ENCODE data around the gene JPT1.
"Not testable (repeated sequence)": the region's sequence is repeated elsewhere in the genome, so short reads cannot be mapped to it uniquely, and the experiment has no call there.

The JPT1 gene

DNA sequence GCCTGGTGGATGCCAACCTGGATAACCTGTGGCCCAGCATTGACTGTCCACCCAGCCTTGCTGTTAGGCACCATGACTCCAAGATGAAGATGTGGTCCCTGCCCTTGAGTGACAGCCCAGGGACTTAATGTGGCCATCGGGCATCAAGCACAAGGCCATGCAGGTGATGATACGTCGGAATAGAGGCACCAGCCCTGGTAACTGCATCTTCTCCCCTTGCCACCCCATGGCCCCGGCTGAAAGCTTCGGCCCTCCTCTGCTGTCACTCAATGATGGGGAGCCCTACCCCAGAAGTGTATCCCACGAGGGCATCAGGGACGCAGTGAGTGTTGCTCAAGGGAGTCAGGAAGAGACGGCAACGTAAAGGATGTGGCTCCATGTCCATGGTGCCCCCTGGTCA is 24.7 kb downstream of the JPT1 start:
- no peak for DNase-seq

DNA sequence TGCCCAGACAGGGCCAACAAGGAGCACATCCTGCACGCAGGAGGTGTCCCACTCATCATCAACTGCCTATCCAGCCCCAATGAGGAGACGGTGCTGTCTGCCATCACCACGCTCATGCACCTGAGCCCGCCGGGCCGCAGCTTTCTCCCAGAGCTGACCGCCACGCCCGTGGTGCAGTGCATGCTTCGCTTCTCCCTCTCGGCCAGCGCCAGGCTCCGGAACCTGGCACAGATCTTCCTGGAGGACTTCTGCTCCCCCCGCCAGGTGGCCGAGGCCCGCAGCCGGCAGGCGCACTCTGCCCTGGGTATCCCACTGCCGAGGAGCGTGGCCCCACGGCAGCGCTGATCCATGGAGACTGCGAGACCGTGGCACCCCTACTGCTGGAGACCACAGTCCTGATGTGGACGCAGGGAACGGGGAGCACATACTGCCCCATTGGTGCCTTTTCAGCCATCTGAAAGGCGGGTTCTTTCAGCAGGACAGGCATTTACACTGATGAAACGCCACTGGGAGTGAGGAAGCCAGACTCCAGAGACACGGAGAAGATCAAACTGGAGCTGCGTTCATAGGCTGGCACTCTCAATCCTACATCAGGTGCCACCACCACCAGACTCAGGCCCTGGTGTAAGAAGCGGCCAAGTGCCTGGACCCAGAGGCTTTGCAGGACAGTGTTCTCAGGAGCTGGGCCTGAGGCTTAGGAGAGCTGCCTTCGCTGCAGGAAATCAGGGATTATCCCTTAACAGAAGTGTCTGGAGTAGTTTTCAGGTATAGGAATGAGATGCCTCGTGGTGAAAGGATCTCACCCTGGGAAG is 25.4 kb downstream of the JPT1 start:
- no peak for DNase-seq

DNA sequence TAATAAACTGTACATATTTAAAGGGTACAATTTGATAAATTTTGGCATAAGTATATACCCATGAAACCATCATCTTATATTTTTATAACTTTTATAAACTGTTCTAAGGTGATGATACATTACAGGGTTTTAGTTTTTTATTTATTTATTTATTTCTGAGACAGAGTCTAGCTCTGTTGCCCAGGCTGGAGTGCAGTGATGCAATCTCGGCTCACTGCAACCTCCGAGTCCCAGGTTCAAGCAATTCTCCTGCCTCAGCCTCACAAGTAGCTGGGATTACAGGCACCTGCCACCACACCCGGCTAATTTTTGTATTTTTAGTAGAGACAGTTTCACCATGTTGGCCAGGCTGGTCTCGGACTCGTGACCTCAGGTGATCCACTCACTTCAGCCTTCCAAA is 26.4 kb downstream of the JPT1 start:
- DNase-seq, result not testable (repeated sequence)

DNA sequence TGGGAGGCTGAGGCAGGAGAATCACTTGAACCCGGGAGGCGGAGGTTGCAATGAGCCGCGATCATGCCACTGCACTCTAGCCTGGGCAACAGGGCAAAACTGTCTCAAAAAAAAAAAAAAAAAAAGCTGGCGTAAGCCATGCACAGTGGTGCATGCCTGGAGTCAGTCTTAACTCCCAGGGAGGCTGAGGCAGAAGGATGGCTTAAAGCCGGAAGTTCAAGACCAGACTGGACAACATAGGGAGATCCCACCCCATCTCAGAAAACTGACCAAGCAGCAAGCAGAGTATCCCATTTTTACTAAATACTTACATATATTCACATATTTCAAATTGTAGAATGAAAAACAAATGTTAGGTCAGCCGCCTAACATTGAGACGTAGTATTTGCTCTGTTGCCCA is 27.4 kb downstream of the JPT1 start:
- DNase-seq, result no peak

DNA sequence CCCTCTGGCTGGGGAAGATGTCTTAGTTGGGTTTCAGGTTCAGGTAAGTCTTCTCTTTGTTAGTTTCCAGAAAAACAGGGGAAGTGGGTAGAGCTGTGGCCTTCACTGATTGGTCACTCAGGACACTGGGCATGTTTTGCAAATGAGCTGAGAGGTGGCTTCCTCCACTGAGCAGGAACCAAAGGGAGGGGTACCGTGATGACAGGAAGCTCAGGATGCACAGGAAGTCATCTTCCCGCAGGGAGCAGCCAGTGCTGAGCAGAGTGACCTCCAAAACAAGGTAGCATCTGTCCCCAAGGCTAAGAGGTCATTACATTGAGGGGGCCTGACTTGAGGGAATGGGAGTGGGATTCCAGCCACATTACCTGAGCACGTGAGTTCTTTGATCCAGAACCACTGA is 28.3 kb downstream of the JPT1 start:
- DNase-seq, result no peak

DNA sequence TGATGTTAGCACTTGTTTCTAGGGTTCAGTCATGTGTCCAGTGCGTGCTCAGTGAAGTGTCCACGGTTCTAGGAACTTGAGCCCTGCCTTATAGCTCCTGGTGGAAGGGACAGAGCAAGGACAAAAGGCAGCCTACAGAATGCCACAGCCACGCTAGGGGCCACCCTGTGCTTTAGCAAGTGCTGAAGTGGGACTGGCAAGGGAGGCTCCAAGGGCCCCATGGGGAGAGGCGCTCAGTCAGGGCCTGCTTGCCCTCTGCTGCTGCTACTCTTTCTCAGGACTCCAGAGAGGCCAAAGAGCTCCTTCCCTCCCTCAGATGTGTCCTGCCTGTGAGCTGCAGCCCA is 29.5 kb downstream of the JPT1 start:
- no peak for DNase-seq

DNA sequence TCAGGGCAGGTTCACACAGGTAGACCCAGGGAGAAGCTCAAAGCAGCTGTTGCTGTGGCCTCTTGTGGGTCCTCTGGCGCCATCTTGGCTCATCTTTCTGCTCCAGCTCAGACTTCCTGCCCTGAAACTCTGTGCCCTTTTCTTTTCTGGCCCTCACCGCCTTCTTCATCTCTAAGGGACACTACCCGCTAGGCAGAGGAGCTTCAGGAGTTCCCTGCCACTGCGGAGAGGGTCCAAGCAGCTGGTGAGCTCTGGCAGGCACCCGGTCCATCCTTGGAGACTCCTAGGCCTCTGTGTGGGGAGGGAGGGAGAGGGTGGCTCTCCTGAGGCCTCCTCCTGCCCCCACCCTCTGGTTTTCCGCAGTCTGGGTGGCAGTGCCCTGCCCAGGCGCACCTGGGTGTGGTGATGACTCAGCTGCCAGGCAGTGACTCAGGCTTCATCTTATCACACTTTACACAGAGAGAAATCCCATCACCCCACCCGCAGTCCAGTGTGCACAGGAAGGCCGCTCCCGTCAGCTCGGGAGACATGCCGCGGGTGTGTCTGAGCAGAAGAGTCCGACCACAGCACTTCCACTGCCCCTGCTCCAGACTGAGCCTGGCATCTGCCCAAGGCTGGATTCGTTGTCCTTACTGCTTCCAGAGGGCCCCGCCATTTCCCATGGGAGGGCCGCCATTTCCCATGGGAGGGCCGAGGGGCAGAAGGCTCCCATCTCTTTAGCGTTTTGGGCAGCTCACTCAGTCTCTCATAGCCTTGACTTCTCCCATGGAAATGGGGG is 30.1 kb downstream of the JPT1 start:
- peak; percentile 67 for DNase-seq

DNA sequence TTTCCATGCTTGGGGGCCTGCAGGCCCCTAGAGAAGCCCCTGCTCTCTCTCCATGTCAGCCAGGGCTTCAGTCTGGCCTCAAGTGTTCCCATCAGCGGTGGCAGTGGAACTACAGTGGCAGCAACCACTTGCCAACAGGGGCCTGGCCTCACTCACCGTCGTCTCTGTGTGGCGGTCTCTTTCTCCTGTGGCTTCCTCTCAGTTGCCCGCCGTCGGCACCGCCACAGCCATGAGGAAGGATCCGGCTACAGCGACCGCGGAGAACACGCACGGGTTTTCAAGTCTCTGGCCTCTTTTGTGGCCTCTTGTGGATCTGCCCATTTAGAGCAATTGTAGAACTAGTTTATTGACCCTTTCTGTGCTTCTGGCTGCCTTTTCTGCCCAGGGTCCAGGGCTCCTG is 36.0 kb downstream of the JPT1 start:
- DNase-seq, result no peak

DNA sequence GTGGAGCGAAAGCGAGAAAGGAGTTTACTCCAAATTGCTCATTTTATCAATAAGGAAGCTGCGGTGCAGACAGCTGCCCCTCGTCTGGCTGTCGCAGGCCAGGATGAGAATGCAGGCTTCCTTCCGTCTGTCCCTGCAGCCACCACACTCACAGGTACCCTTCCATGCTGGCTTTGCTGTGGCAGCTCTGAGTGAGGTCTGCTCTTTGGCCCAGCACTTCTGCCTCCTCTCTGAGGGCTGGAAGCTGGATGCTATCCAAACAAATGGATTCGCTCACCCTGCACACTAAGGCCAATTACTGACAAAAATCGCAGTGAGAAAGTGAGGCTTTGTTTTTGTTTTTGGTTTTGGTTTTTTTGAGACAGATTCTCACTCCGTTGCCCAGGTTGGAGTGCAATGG is 37.6 kb downstream of the JPT1 start:
- no peak for DNase-seq

DNA sequence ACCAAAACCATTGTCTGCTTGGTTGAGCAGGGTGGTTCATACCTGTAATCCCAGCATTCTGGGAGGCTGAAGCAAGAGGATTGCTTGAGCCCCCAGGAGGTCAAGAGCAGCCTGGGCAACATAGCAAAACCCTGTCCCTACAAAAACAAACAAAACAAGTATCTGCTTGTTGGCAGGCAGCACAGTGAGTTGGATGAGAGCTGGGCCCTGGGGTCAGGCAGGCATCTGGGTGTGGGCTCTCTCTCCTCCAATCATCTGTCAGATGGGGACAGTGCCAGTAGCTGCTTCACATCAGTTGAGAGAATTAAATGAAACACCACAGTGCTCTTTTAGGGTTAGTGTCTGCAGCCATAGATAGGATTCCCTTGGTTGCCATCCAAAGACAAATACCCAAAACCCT is 38.8 kb downstream of the JPT1 start:
- DNase-seq, result no peak

DNA sequence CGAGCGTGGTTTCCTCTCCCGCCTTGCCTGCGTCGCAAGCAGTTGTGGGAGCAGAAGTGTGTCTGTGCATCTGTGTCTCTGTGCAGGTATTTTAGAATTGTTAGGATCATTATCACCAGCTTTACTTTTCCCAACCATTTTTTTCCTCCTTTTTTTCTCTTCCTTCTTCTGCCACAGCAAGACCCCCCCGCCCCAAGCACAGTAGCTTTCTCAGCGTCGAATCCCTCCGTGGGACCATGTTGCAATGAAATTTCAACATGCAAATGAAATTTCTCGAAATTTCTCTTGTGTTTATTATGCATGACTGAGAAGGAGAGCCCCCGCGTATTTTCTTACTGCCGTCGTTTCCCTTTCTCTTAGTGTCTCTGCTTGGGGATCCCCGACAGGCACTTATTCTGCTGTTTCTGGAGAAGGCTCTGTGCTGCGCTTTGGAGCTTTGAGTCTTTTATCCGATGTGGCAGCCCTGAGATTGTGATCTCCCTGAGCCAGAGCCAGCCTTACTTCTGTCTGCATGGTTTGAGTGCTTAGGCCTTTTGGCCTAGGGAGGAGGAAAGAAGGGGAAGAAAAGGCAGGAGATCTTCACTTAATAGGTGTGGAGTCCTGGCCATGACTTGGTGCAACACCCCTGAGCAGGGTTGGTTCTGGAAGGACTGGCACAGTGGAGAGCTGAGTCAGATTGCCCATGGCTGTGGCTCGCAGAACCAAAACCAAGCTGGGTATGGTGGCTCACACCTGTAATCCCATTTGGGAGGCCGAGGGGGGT is 39.6 kb downstream of the JPT1 start:
- DNase-seq, result no peak

DNA sequence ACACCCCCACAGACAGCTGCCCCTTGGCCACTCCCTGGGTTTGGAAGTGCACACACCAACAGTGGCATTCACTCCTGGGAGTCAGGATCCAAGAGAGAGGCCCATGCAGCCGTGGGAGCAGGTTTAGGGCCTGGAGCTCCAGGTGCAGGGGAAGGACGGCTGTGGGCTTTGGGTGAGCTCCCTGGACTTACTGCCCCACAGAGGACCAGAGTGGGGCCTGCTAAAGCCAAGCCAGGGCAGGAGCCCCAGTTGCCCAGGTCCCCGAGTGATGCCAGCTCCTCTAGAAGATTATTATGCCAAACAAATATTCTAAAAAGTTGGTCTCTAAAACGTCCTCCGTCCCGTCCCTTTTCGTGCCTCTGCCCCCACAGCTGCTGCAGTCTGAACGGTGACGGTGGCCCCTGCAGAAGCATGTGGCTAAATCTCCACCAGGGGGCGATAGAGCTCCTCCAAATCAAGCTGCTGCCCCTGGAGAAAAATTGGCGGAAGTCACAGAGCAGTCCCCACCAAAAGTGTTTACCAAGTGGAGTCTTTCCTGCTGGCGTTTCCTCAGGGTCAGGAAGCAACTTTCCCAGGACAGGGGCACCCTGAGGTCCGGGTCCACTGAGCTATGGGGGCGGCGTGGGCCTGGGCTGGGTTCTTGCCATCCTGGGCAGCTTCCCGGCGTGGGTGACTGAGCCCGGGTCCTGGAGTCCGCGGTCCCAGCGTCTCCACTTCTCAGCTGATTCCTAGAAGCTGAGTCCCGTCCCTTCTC is 40.3 kb downstream of the JPT1 start:
- DNase-seq, result peak; percentile 83

DNA sequence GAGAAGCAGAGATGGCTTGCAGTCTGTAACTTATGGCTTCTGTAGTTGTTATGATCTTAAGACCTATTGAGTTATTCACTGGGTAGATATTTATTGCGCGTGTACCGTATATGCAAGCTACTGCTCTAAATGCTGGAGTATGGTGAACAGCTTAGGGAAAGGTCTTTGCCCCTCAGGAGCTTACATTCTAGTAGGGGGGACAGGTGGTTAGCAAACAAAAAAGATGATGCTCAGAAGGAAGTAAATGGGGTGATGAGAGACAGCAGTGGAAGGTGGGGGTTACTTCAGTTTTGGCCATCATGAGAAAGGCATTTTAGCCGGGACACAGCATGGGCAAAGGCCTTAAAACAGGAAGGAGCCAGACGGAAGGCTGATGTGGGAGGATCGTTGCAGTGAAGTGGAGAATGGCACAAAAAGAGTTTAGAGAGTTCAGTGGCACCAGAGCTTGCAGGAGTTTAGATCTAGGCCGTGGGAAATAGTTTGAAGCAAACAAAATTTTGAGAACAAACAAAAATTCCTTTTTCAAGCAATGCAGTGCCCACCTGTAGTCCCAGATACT is 42.5 kb downstream of the JPT1 start:
- DNase-seq, result no peak

DNA sequence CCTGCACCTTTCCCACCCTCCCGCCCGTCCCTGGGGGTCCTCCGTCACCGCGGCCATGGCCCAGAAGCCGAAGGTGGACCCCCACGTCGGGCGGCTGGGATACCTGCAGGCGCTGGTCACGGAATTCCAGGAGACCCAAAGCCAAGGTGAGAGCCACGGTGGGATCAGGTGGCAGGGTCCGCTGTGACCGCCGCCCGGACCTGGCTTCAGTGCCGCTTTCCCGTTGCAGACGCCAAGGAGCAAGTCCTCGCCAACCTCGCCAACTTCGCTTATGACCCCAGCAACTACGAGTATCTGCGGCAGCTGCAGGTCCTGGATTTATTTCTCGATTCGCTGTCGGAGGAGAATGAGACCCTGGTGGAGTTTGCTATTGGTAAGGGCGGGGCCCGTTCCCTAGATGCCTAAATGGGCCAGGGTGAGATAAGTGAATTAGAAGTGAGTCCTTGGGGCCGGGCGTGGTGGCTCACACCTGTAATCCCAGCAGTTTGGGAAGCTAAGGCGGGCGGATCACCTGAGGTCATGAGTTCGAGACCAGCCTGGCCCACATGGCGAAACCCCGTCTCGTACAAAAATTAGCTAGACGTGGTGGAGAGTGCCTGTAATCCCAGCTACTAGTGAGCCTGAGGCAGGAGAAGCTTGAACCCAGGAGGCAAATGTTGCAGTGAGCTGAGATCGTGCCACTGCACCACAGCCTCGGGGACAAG is 43.9 kb downstream of the JPT1 start:
- no peak for DNase-seq

DNA sequence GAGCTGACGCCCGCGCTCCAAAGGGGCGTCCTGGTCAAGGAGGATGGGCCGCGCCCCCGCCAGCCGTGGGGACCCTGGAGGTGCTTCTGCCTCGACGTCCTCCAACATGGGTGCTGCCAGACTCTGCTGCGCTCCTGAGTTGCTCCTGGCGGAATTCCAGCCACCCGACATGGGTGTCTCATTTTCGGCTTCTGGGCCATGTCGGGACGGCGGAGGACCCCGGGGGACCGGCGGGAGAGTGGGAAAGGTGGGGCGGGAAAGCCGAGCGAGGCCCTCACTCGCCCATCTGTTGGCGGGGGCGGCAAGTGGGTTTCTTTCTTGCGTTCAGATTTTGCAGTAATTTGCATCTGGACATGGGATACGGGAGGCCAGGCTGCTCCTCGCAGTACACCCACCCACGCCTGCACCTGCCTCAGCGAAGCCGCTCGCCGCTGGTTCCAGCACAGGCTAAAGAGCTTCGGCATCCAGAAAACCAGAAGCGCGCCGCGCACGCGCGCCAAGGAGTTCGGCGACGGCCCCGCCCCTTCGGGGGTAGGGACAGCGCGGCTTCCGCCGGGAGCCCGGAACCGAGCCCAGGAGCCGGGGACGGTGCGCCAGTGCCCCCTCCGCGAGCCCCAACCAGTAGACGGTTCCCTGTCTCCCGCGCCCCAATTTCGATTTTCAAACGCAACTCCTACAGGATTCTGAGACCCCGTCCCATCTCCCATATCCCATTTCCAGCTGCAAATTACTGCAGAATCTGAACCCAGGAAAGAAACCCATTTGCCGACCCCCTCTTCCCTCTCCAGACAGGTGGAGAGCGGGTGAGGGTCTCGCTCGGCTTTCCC is 44.7 kb downstream of the JPT1 start, which contains the start of gene ARMC7:
ARMC7 (plus strand) TSS at position 563 of the 827 bp plus-strand sequence. CDS start 320 bp downstream, outside the sequence.
- DNase-seq, result peak; percentile 93

DNA sequence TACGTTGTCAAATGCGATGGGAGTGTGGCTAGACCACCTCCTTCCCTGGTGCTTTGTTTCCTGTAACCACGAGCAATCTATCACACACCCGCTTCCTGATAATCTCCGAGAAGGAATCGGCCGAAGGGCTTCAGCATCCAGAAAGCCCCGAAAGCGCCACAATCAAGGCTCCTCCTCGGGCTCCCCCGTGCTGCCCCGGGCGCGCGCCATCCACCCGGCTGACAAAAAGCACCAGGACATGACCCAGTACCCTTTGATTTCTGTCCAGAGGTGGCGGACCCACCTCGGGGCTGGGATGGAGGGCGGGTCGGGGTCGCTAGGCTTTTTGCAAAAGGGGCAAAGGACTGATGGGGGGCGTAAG is 45.3 kb downstream of the JPT1 start:
- no peak for DNase-seq

DNA sequence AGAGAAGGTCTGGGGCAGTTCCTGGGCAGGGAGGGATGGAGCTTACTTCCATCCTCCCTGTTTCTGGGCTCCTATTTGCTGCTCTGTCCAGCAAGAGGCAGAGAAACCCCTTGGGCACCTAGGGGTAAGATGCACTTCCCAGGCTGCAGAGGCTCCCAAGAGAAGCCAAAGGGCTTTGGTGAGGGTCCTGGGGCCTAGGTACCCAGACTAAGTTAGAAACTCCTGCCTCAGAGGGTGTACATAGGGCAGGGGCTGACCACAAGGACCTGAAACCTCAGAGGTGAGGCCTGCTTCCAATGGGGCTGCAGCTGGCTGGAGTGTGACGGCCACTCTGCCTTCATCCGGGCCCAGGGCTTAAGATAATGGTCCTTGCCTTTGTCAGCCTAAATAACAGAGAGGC is 46.1 kb downstream of the JPT1 start:
- DNase-seq, result no peak

DNA sequence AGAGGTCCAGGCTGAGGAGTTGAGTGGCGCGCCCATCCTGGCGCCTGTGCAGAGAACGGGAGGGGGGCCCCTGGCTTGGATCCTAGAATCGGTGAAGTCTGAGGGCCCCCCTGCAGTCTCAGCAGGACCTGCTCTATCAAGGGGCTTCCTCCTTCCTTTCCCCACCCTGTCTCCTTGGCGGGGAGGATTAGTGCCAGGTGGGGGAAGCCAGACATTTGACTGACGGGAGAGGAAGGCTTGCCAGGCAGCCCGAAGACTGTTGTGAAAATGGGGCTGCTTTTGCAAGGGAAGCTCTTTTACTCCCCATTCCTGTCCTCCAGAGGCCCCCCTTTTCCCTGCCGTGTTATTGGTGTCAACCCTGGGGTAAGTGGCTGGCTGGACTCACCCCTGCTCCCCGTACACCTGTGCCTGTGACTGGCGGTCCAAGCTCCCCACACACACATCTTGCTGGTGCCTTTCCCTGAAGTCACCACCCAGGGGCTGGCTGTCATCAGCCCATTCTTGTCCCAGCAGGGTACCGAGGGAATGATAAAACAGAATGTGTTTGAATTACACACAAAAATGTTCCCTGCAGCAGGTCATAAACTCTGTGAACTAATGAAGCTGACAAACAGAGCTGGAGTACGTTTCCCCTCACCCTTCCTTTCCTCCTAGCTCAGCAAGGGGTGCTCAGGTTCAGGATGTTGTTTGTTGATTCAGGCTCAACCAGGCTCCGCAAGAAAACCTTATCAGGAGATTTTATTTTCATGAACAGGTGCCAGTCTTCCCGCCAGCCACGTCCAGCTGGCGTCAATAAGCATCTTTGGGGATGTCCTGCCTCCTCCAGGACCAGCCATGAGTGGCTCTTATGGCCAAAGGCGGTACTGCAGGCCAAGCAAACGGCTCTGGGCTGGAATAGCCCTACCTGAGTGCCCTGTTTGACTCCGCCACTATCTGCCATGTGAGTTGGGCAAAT is 48.9 kb downstream of the JPT1 start:
- no peak for DNase-seq

DNA sequence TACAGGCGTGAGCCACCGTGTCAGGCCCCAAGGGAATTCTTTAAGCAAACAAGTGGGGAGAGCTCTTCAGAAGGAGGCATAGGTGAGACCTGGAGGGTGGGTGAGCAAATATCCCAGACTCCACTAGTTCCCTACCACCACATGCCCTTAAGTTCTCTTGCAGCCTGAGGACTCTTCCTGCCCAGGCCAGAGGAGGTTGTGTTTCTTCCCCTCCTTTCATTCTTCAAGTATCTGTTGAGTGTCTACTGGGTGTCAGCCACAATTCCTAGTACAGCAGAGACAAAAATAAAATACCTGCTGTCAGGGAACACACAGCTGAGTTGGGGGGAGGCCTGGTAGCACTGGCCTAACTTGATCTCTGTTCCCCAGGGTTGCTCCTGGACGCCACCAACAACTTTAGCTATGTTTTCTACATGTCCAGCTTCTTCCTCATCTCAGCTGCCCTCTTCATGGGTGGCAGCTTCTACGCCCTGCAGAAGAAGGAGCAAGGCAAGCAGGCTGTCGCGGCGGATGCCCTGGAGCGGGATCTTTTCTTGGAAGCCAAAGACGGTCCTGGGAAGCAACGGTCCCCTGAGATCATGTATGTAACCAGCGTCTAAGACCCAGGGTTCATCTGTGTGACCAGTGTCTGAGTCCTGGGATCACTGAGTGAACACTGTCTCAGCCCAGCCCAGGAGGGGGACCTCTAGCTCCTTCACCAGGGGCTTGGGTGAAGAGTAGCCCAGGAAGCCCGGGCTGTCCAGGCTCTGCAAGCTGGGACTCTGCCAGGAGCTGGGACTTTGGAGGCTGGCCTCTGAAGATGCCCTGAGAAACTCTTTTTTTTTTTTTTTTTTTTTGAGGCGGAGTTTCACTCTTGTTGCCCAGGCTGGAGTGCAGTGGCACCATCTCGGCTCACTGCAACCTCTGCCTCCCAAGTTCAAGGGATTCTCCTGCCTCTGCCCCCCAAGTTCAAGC is 50.4 kb downstream of the JPT1 start:
- no peak for DNase-seq
